ENCODE measurements around the gene TMEM37. TPM values are rescaled to one million over a fixed set of nuclear protein-coding genes. Genes with fewer than 3 reads are reported as not detected.

TMEM37 gene
- polyA plus RNA-seq, 12 donors, result 4.8 to 34.7 (median 9.7) TPM; not detected in 1

Other genes starting within 250 kb of the TMEM37 start
- gene STEAP3, start 208.0 kb upstream of the TMEM37 start, polyA plus RNA-seq (ENCODE audit: insufficient read length in 12 of 12), result 10 to 100 TPM in 9 of 12 donors, 1 to 10 TPM in 2, not detected in 1; 5.3 to 27.1 (median 14.7) TPM
- gene C2orf76, start 65.0 kb upstream of the TMEM37 start, polyA plus RNA-seq (ENCODE audit: insufficient read length in 12 of 12), result 10 to 100 TPM in 5 of 12 donors, 1 to 10 TPM in 5, not detected in 2; 7.6 to 15.3 (median 10.7) TPM
- gene DBI, start 64.9 kb upstream of the TMEM37 start, polyA plus RNA-seq (ENCODE audit: insufficient read length in 12 of 12), result 100 to 1,000 TPM in 11 of 12 donors, not detected in 1; 234 to 476 (median 313) TPM
- 1 to 10 TPM in 6 of 12 donors, under 1 TPM in 3, not detected in 3; 0.60 to 2.9 (median 1.5) TPM for gene SCTR, start 92.6 kb downstream of the TMEM37 start, polyA plus RNA-seq (ENCODE audit: insufficient read length in 12 of 12)
- gene CFAP221, start 112.6 kb downstream of the TMEM37 start, polyA plus RNA-seq (ENCODE audit: insufficient read length in 12 of 12), result 1 to 10 TPM in 1 of 12 donors, under 1 TPM in 9, not detected in 2; 0.32 to 1.2 (median 0.58) TPM
- 10 to 100 TPM in 1 of 12 donors, 1 to 10 TPM in 9, not detected in 2; 8.5 to 11.0 (median 9.3) TPM for gene TMEM177, start 247.3 kb downstream of the TMEM37 start, polyA plus RNA-seq (ENCODE audit: insufficient read length in 12 of 12)

Measured in muscle of arm (tissue), 12 donors.